ENCODE data around the gene CD177.
"Not testable (repeated sequence)": the region's sequence is repeated elsewhere in the genome, so short reads cannot be mapped to it uniquely, and the experiment has no call there.

CD177 gene

GRCh38 chr19:43380771-43381386, 27.4 kb downstream of the CD177 start:
- DNase-seq (ENCODE audit: low spot score): no peak

GRCh38 chr19:43382586-43383216, 29.2 kb downstream of the CD177 start:
- not testable (repeated sequence) for DNase-seq (ENCODE audit: low spot score)

- DNase-seq (ENCODE audit: low spot score): not testable (repeated sequence)
Observed at GRCh38 chr19:43383254-43383653, 29.8 kb downstream of the CD177 start.

GRCh38 chr19:43383759-43384158, 30.3 kb downstream of the CD177 start:
- not testable (repeated sequence) for DNase-seq (ENCODE audit: low spot score)

GRCh38 chr19:43390903-43391551, 37.5 kb downstream of the CD177 start:
- not testable (repeated sequence) for DNase-seq (ENCODE audit: low spot score)

GRCh38 chr19:43391552-43391935, 38.1 kb downstream of the CD177 start:
- DNase-seq (ENCODE audit: low spot score): not testable (repeated sequence)

- not testable (repeated sequence) for DNase-seq (ENCODE audit: low spot score)
Observed at GRCh38 chr19:43393501-43393900, 40.0 kb downstream of the CD177 start.

GRCh38 chr19:43395561-43395960, 42.1 kb downstream of the CD177 start:
- no peak for DNase-seq (ENCODE audit: low spot score)

GRCh38 chr19:43406297-43406696, 52.8 kb downstream of the CD177 start:
- DNase-seq (ENCODE audit: low spot score): no peak

- DNase-seq (ENCODE audit: low spot score): no peak
Observed at GRCh38 chr19:43407416-43408005, 54.0 kb downstream of the CD177 start.

- no peak for DNase-seq (ENCODE audit: low spot score)
Observed at GRCh38 chr19:43408043-43408442, 54.6 kb downstream of the CD177 start.

- DNase-seq (ENCODE audit: low spot score): no peak
Observed at GRCh38 chr19:43409415-43409814, 55.9 kb downstream of the CD177 start.

GRCh38 chr19:43412441-43412840, 59.0 kb downstream of the CD177 start:
- DNase-seq (ENCODE audit: low spot score): no peak

Measured in CD4-positive, alpha-beta T cell treated with Interleukin-2 at 100 ng/mL for 4 hours (primary cell).